Left lobe of liver (tissue), 2 donors: Measurements from ENCODE around the gene SRBD1. TPM values are rescaled to one million over a fixed set of nuclear protein-coding genes. Genes with fewer than 3 reads are reported as not detected.
A peak's percentile ranks its signal among the peaks of the same experiment; 100 is the strongest.

Experiments used
- ATAC-seq: fragments of 200-7000 bp; cut with Tn5 transposase; one replicate; pipeline ENCODE4 v1.9.1; 2020; ENCODE audit warnings: mild to moderate bottlenecking, moderate library complexity
- DNase-seq: peaks from one replicate; pipeline ENCODE4 v3.0.0-alpha.2; 2020; ENCODE audit warnings: low spot score
- total RNA-seq: library from RNA; stranded (reverse); gene quantifications from one replicate; pipeline ENCODE4 v1.2.1, GENCODE V29; 2021
- donor health status: DM: no; HTN: no; CAD: no; lungs with moderate emphysema.
- donor health status: DM: no; HTN: yes; CAD: no.

Gene SRBD1
- total RNA-seq, 1 donor from 2014 or later, result 7.1 TPM

DNA sequence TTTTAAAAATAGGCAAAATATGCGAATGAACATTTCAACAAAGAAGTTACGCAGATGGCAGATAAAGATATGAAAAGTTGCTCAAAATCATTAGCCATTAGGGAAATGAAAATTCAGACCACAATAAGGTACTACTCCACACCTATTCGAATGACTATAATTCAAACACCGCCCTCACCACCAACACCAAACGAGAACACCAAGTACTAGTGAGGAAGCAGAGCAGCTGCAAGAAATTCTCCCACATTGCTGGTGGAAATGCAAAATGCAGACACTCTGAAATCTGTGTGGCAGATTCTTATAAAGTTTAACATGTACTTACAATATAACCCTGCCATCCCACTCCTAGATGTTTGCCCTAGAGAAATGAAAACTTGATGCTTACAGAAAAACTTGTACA is 23.2 kb upstream of the SRBD1 start:
- ATAC-seq (no peak), DNase-seq (no peak)

DNA sequence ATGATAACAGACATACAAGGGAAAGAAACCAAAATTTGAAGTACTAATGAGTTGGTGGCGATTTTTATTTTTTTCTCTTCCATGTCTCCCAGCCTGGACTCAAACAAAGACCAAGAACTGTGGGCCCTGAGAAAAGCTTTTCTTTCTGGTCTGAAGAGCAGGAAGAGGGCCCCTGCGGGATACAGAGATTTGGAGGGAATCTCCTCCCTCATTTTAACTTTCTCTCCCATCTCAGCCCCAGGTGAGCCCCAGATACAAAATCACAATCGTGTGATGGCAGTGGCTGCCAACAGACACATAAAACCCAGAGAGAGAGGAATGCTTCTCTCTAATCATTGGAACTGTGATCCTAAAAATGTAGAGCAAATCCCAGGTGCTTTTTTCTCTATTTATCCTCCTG is 20.9 kb upstream of the SRBD1 start:
- ATAC-seq (no peak), DNase-seq (no peak)

DNA sequence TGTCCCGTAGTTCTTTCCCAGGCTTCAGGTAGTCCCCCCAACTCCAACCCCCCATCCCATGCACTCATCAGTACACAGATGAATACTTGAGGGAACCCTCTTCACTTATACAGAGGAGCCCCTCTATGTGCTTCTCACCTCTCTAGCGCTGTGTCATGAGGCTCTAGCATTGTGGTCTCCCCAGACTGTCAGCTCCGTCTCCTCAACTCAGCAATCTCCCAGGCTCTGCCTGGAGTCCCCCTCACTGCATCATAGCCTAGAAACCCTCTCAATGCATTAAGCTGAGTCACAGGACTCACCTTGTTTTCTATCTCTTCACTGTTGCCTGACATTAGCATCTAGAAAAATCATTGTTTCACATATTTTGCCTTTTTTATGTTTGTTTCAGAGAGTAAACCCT is 20.3 kb upstream of the SRBD1 start:
- ATAC-seq (no peak), DNase-seq (no peak)

DNA sequence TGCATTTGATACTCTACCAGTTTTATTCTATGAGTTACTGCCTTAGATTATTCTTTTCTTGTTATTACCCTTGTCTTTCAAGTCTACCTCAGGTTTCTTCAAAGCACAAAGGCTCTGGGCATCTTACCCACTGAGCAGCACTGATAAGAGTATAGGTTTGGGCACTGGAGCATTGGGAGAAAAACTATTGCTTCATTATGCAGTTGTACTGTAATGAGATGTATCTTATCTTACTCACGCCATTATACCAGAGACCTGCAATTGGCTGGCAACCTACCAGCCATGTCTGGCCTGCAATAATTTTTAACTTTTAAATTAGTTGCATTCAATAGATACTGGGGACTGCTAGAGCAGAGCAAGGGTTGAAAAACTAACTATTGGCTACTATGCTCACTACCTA is 18.9 kb upstream of the SRBD1 start:
- DNase-seq (no peak), ATAC-seq (no peak)

DNA sequence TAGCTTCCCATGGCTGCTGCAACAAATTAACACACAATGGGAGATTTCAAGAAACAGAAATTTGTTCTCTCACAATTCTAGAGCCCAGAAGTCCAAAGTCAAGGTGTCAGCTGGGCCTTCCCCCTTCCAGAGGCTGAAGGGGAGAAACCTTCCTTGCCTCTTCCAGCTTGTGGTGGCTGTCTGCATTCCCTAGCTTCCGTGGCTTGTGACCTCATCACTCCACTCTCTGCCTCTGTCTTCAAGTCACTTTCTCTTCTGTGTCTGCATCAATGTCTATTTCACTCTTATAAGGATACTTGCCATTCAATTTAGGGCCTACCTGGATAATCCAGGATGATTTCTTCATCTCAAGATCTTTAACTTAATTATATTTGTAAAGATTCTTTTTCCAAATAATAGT is 16.8 kb upstream of the SRBD1 start:
- DNase-seq, result no peak
- ATAC-seq, result no peak

GRCh38 chr2:45626387-45627221 is 15.5 kb upstream of the SRBD1 start:
- no peak for DNase-seq

DNA sequence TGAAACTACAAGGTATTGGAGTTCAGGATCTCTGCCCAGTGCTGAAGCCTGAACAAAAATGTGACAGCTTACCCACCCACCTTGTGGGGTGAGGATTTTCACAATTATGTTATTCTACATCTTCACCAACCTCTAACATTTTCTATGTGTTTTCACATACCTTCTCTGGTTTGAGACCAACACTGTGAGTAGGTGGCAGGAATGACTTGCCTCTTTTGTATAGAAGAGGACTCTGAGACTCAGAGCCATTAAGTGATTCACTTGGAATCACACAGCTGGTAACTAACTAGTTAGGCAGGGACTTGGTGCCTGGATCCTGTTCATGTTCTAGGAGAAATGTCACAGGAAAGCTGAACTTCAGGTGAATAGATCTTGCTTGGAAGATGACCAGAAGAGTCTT is 14.8 kb upstream of the SRBD1 start:
- no peak for ATAC-seq
- DNase-seq, result no peak

More at GRCh38 chr2:45626387-45627221, 15.5 kb upstream of the SRBD1 start:
- peak; percentile 97 for ATAC-seq

- ATAC-seq (no peak), DNase-seq (no peak)
Observed at GRCh38 chr2:45623098-45623497, 12.0 kb upstream of the SRBD1 start.

DNA sequence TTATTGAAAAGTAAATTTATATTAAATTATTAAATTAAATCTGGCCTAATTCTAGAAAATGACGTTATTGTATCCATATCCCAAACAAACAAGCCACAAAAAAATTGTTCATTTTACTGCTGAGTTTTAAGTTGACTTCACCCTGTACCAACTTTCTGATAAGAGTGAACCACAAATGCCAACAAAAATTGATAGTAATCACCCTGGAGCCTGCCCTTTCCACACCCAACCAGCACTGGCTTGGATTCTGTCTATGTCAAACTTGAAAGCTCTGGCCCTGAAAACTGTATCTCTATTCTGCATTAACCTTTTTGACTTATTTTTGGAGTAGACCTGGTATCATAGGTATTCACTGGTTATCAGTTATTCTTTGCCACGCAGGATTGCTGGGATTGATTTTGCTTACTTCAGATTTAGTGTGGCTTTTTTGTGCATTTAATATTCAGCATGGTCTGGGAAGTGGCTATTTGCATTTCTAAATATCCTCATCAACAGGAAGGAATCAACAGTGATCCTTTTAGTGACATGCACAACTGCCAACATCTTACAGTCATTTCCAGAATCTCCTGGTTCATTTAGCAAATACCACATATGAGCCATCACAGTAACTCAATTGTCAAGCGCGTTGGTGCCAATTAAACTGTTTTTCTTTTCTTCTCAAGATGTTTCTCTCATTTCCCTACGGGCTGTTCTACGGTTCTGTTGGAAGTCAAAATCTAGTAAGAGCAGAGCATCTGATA is 11.4 kb upstream of the SRBD1 start:
- DNase-seq (no peak), ATAC-seq (no peak)

DNA sequence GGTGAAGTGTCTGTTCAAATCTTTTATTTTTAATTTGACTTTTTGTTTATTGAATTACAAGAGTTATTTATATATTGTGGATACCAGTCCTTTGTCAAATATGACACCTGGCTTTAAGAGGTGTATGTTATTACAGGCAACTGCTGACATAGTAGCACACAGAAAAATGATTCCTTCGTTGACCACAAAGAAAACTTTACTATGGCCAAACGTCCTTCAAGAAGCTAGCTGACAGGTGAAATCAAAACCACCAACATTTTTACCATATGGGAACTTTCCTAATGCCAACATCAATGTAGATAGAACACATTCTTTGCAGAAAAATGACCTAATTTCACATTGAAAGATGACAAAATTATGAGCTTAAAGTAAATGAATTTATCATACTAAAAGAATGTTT is 6.4 kb upstream of the SRBD1 start:
- ATAC-seq, result no peak
- DNase-seq, result no peak

DNA sequence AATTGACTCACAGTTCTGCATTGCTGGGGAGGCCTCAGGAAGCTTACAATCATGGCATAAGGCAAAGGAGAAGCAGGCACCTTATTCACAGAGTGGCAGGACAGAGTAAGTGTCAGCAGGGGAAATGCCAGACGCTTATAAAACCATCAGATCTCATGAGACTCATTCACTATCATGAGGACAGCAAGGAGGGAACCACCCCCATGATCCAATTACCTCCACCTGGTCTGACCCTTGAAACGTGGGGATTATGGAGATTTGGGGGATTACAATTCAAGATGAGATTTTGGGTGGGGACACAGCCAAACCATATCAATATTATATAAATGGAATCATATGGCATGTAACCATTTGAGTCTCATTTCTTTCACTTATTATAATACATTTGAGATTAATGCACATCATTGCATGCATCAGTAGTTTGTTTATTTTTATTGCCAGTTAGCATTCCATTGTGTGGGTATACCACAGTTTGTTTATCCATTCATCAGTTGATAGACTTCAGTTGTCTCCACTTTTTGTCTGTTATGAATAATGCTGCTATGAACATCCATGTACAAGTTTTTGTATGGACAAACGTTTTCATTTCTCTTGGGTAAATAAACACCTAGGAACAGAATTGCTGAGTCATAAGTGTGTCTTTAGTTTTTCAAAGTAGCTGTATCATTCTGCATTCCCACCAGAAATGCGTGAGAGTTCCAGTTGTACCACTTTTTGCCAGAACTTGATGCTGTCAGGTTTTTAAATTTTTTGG is 5.8 kb upstream of the SRBD1 start:
- ATAC-seq, result no peak
- DNase-seq, result no peak

DNA sequence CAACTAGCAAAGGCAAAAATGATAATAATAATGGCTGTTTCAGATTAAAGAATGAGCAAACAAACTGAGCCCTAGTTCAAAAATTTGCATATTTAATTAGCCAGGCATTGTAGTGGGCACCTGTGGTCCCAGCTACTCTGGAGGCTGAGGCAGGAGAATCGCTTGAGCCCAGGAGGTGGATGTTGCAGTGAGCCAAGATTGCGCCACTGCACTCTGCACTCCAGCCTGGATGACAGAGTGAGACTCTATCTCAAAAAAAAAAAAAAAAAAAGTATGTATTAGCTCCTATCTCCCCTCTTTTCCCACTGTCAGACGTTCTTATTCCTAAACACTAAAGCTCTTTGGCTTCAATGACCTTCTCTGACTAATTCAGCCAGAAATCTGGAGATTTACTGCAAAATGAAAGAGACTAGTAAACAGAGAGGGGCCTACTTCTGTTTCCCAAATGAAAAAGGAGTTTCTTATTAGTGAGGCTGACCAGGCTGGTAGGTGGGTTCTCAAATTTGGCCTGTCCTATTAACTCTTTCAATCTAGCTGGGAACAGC is 3.9 kb upstream of the SRBD1 start:
- DNase-seq, result no peak
- ATAC-seq, result no peak

- DNase-seq (no peak), ATAC-seq (no peak)
Observed at GRCh38 chr2:45614330-45614729, 3.3 kb upstream of the SRBD1 start.

DNA sequence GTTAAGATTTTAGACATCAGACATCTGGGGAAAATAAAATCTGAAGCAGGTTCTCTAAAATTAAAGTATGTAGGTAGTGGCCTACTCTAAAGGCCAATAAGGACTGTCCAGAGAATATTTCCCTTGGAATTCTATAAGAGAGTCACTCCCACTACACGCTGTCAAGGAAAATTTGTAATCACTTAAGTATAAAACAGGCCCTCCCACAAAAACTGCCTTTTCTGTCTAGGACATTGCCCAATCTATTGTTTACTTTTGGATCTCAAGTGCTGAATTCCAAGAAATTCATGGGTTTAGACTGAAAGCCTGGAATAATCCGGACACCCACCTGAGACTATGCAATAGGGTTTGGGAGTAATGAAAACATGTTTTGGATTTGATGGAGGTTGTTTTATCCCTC is 1.7 kb upstream of the SRBD1 start:
- ATAC-seq (no peak), DNase-seq (no peak)

DNA sequence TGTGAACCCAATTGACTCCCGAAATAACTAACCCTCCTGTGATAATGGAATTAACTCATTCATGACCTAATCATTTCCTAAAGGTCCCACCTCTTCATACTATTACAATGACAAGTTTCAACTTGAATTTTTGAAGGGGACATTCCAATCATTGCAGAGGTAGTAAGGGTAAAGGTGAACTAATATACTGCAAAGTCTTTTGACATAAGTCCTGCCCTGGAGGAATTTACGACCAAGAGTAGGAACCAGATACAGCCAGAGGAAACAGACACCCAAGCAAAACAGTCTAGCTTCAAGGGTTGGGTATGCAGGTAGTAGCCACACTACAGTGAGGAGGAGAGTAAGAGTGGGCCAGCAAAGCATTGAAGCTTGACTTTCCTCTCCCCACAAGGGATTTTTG is 1.2 kb upstream of the SRBD1 start:
- ATAC-seq, result no peak
- DNase-seq, result no peak

GRCh38 chr2:45610281-45611019 is 617 bp downstream of the SRBD1 start:
- DNase-seq (peak; percentile 65), ATAC-seq (peak; percentile 76)

DNA sequence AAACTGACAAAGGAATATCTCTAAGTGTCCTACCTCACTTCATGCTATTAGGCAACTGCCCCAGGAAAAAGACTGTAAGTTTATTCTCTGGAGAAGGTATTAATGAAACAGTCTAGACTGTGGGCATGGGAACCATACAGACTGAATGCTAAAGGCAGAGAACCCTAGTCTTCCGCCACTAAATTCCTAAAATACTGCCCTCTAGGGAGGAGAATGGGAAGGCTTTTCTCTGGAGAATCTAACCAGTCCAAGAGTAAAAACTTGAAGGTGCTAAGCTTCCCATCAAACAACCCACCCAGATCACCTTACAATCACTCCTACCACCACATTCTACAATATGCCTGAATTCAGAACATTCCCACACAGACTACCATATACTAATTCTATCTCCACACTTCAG is 3.4 kb downstream of the SRBD1 start:
- DNase-seq (no peak), ATAC-seq (no peak)

- DNase-seq (no peak), ATAC-seq (no peak)
Observed at GRCh38 chr2:45606796-45607195, 4.3 kb downstream of the SRBD1 start.

GRCh38 chr2:45605116-45605515 is 6.0 kb downstream of the SRBD1 start:
- no peak for ATAC-seq
- DNase-seq, result no peak

DNA sequence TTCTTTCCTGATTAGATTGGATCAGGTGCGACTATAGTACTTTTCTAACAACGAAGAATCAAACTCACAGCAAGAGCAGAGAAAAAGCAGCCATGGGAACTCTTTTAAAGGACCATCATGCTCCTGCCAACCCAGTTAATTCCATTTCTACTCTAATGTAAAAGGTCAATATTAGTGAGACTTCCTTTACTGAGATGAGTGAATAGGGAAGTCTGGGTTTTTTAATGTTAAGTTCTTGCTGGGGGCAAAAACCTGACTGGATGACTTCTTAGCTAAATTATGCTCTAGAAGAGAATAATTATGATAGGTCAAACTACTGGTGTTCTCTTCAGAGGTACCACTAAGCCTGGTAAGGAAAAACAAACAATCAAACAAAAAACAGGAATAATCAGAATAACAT is 8.4 kb downstream of the SRBD1 start:
- DNase-seq (no peak), ATAC-seq (no peak)

- DNase-seq (no peak), ATAC-seq (peak; percentile 20)
Observed at GRCh38 chr2:45598545-45598944, 12.5 kb downstream of the SRBD1 start.
